HUES48 (cell line): ENCODE data around the gene VSTM2B.
"Not testable (repeated sequence)": the region's sequence is repeated elsewhere in the genome, so short reads cannot be mapped to it uniquely, and the experiment has no call there.

Experiments used
- H3K27ac ChIP-seq: one replicate; pipeline ENCODE4 v1.7.0; 2013; ENCODE audit warnings: low read depth, low read length, inconsistent platforms
- H3K27me3 ChIP-seq: 2 replicates; pipeline ENCODE4 v1.6.1; 2013; ENCODE audit warnings: mild to moderate bottlenecking, low read length; ENCODE audit not compliant: control insufficient read depth, insufficient read depth
- H3K36me3 ChIP-seq: 2 replicates; pipeline ENCODE4 v1.6.1; 2013; ENCODE audit warnings: low read length; ENCODE audit not compliant: control insufficient read depth, insufficient read depth
- H3K4me1 ChIP-seq: 2 replicates; pipeline ENCODE4 v1.6.1; 2013; ENCODE audit warnings: mild to moderate bottlenecking, low read length; ENCODE audit not compliant: control insufficient read depth, insufficient read depth
- H3K4me3 ChIP-seq: 2 replicates; pipeline ENCODE4 v1.5.1; 2013; ENCODE audit warnings: mild to moderate bottlenecking, low read depth, low read length
- H3K9ac ChIP-seq: 2 replicates; pipeline ENCODE4 v1.6.1; 2013; ENCODE audit warnings: mild to moderate bottlenecking, low read depth, low read length, moderate library complexity
- H3K9me3 ChIP-seq: 2 replicates; pipeline ENCODE4 v1.6.1; 2013; ENCODE audit warnings: low read length; ENCODE audit not compliant: control insufficient read depth, insufficient read depth

Gene VSTM2B

DNA sequence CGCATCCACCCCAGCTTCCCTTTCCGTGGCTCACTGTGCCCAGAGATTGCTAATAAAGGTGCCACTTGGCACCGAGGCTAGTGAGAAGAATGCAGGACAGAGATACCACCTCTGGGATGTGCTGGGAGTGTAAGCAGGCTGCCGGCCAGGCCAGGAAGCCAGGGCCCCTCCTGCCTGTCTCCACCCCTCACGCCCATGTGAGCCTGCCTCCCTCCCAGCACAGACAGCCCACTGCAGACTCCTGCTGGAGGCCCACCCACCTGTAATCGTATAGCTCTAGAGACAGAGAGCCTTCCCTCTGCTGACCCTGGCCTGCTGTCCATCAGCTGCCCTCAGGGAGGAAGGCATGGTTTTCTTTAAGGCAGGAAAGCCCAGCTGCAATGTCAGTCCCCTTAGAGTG, 13.9 kb downstream of the VSTM2B start:
- H3K36me3 ChIP-seq: no peaks in the 10 kb centered on the region
- H3K9me3 ChIP-seq: no peaks in the 10 kb centered on the region
- H3K27ac ChIP-seq: no peak overlapping the region
- no peak overlapping the region for H3K4me3 ChIP-seq
- no peaks in the 10 kb centered on the region for H3K27me3 ChIP-seq
- H3K9ac ChIP-seq: no peak overlapping the region
- peaks cover 6% of the 10 kb centered on the region; the same call in 1 of the 2 replicates for H3K4me1 ChIP-seq

DNA sequence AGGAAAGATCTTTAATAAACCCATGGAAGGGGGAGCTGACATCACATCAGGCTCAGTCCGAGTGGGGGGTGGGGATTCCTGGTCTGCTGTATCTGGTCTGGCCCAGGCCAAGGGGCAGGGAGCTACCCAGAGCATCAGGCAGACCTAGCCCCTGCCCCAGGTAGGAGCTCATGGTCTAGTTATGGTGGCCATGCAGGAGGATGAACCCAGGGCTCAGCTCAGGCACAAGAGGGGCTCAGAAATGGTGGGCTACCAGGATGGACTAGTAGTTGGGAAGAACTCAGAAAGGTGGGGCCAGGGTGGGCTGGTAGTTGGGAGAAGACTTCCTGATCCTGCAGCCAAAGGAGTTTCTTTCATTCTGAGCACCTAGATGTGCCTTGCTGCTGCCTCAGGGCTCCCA, 14.3 kb downstream of the VSTM2B start:
- H3K4me3 ChIP-seq: no peak overlapping the region
- no peaks in the 10 kb centered on the region for H3K27me3 ChIP-seq
- H3K9me3 ChIP-seq: no peaks in the 10 kb centered on the region
- H3K9ac ChIP-seq: no peak overlapping the region
- H3K36me3 ChIP-seq: no peaks in the 10 kb centered on the region
- no peak overlapping the region for H3K27ac ChIP-seq
- peaks cover 3% of the 10 kb centered on the region; the same call in 1 of the 2 replicates for H3K4me1 ChIP-seq

DNA sequence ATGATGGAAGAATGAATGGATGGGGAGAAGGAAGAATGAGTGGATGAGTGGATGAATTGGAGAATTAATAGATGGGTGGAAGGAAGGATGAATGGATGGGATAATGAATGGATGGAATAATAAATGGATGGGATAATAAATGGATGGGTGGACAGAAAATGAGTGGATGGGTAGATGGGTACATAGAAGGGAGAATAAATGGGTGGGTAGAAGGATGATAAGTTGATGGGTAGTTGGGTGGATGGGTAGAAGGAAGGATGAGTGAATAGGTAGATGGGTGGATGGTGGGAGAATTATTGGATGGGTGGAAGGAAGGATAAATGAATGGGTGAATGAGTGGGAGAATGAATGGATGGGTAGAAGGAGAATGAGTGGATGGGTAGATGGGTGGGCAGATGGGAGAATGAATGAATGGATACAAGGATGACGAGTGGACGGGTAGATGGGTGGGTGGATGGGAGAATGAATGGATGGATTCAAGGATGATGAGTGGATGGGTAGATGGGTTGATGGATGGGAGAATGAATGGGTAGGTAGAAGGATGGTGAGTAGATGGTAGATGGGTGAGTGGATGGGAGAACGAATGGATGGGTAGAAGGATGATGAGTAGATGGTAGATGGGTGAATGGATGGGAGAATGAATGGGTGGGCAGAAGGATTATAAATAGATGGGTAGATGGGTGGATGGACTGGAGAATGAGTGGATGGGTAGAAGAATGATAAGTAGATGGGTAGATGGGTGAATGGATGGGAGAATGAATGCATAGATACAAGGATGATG, 15.9 kb downstream of the VSTM2B start:
- no peak overlapping the region for H3K9ac ChIP-seq
- no peak overlapping the region for H3K27ac ChIP-seq
- no peak overlapping the region for H3K4me3 ChIP-seq
- no peaks in the 10 kb centered on the region for H3K9me3 ChIP-seq
- H3K27me3 ChIP-seq: no peaks in the 10 kb centered on the region
- H3K4me1 ChIP-seq: no peaks in the 10 kb centered on the region
- H3K36me3 ChIP-seq: no peaks in the 10 kb centered on the region

DNA sequence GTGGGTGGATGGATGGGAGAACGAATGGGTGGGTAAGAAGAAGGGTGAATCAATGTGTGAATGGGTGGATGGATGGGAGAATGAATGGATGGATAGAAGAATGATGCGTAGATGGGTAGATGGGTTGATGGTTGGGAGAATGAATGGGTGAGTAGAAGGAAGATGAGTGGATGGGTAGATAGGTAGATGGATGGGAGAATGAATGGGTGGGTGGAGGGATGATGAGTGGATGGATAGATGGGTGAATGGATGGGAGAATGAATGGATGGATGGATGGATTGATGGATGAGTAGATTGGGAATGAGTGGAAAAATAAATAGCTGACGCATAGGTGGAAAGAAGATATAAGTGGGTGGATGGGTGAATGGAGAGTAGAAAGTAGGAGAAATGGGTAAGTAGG, 16.5 kb downstream of the VSTM2B start:
- no peak overlapping the region for H3K27ac ChIP-seq
- no peak overlapping the region for H3K9ac ChIP-seq
- H3K4me3 ChIP-seq: no peak overlapping the region
- H3K36me3 ChIP-seq: no peaks in the 10 kb centered on the region
- no peaks in the 10 kb centered on the region for H3K4me1 ChIP-seq
- H3K9me3 ChIP-seq: no peaks in the 10 kb centered on the region
- no peaks in the 10 kb centered on the region for H3K27me3 ChIP-seq

DNA sequence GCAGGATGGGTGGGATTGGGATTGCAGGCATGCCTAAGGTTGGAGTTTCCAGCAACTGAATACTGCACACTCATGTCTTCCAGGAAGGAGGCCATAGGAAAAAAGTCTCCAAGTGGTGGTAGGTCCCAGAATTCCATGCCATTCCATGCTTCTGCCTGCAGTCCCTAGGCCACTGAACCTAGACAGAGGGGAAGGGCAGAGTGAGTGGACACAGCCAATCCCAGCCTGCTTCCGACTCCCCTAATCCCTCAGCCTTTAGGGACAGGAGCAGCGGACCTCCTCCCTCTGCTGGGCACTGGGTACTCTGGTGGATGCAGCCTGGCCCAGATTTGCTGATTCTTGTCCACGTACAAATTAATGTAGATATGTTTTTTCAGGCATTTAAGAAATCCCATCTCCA, 17.0 kb downstream of the VSTM2B start:
- no peaks in the 10 kb centered on the region for H3K36me3 ChIP-seq
- H3K27ac ChIP-seq: no peak overlapping the region
- H3K9ac ChIP-seq: no peak overlapping the region
- no peaks in the 10 kb centered on the region for H3K27me3 ChIP-seq
- H3K9me3 ChIP-seq: no peaks in the 10 kb centered on the region
- H3K4me1 ChIP-seq: no peaks in the 10 kb centered on the region
- no peak overlapping the region for H3K4me3 ChIP-seq

DNA sequence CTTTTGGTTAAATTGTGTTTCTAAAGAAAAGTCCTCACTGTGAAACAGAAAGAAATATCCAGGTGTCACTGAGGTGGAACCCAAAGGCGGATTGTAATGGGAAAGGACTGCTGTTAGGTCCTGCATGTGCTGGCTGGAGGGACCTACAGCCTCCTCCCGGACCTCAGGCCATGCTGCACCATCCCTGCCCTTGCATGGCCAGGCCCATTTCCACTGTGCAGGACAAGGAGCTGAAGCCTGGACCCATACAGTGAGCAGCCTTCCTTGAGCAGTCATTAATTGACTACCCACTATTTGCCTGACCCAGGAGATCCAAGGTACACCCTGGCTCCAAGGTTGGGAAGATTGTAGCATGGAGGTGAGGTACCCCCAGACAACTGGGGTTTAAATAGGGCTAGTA, 17.6 kb downstream of the VSTM2B start:
- no peak overlapping the region for H3K9ac ChIP-seq
- H3K4me1 ChIP-seq: no peaks in the 10 kb centered on the region
- no peak overlapping the region for H3K4me3 ChIP-seq
- H3K27ac ChIP-seq: no peak overlapping the region
- no peaks in the 10 kb centered on the region for H3K27me3 ChIP-seq
- H3K9me3 ChIP-seq: no peaks in the 10 kb centered on the region
- no peaks in the 10 kb centered on the region for H3K36me3 ChIP-seq

DNA sequence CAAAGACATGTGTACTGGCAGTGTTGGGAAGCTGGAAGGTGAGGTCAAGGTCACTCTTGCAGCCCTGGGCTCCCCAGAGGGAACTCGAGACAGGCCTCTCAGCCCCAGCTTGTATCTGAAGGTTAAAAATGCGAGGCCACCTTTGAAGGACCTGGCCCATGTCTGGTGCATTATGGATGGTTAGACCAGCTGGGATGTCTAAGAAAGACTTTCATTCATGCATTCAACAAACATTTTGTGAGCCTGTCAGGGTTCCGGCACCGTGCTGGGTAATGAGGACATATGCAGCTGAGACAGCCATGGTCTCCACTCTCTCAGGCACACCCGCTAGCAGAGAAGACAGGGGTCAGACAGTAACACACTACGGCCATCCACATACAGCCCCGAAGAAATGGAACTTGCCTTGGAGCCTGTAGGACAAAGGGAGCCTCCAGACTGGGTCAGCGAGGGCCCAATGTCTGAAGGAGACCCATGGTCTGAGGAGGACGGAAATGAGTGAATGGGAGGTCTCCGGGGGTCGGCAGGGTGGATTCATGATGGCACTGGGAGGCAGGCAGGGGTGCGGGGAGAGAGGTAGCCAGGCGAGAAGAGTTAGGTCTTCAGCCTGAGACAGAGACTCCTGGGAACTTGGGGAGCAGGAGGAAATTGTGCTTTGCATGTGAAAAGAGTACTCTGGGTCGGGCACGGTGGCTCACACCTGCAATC, 19.0 kb downstream of the VSTM2B start:
- Histone ChIP-seq H3K4me3 (no peak overlapping the region), H3K4me1 (no peaks in the 10 kb centered on the region), H3K9ac (no peak overlapping the region), H3K27ac (no peak overlapping the region), H3K36me3 (no peaks in the 10 kb centered on the region), H3K27me3 (no peaks in the 10 kb centered on the region), H3K9me3 (no peaks in the 10 kb centered on the region)

DNA sequence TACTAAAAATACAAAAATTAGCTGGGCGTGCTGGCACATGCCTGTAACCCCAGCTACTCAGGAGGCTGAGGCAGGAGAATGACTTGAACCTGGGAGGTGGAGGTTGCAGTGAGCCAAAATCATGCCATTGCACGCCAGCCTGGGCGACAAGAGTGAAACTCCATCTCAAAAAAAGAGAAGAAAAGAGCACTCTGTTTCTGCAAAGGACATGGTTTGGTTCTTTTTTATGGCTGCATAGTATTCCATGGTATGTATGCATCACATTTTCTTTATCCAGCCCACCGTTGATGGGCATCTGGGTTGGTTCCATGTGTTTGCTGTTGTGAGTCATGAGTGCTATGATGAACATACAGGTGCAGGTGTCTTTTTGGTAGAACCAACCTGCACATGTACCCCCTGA, 19.7 kb downstream of the VSTM2B start:
- H3K36me3 ChIP-seq, H3K4me1 ChIP-seq, H3K9ac ChIP-seq, H3K27me3 ChIP-seq, H3K27ac ChIP-seq, H3K4me3 ChIP-seq, H3K9me3 ChIP-seq: not testable (repeated sequence)

DNA sequence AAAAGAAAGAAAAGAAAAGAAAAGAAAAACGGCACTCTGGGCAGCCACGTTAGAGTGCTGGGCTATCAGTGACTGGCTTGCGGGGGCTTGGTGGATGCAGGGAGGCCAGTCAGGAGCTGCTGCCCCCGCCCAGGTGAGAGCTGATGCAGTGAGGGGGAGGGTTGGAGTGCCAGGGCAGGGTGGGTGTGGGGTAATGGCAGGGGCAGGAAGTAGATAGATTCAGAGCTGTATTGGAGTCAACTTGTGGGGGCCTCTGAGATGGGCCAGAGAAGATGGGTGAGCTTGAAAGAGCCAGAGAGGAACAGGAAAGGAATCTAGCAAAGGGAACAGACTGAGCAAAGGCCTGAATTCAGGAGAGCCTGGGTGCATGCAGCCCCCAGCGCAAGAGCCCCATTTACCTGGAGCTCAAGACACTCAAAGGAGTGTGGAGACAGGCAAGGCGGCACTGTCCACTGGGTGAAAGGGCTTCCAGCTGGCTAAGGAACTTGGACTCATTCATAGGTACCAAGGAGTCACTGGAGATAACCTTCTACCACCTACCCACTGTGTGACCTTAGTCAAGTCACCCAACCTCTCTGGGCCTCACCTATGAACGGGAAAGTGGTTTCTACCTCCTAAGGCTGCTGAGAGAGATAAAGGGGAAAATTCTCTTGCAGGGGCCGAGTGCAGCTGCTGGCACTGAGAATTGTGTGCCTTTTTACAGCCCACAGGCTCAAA, 20.2 kb downstream of the VSTM2B start:
- H3K4me3 ChIP-seq: no peak overlapping the region
- H3K9ac ChIP-seq: no peak overlapping the region
- no peaks in the 10 kb centered on the region for H3K9me3 ChIP-seq
- H3K27me3 ChIP-seq: no peaks in the 10 kb centered on the region
- H3K36me3 ChIP-seq: no peaks in the 10 kb centered on the region
- H3K27ac ChIP-seq: no peak overlapping the region
- no peaks in the 10 kb centered on the region for H3K4me1 ChIP-seq

DNA sequence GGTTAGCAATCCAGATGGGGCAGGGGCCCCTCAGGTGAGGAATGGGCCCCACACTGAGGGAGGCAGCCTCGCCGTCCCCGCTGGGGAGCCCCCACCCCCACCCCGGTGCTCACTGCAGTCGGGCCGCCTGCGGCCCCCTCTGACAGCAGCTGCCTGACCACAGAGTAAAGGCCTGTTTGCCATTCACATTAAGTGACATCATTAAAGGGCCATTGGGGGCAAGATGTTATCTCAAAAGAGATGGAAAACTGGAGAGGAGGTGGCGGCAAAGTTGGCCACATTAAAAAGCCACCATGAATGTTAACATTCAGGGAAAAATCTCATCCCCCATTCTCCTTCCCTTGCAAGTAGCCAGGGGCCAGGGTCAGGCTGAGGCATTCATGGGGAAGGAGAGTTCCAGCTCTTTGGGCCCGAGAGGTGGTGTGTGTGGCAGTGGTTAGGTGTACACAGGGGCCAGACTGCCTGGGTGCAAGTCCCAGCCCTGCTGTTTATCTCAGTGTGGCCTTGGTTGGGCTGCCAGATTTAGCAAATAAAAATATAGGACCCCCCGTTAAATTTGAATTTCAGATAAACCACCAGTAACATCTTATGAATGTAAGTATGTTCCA, 20.9 kb downstream of the VSTM2B start:
- H3K4me1 ChIP-seq: no peaks in the 10 kb centered on the region
- H3K4me3 ChIP-seq: no peak overlapping the region
- no peaks in the 10 kb centered on the region for H3K9me3 ChIP-seq
- no peaks in the 10 kb centered on the region for H3K36me3 ChIP-seq
- H3K27me3 ChIP-seq: no peaks in the 10 kb centered on the region
- no peak overlapping the region for H3K27ac ChIP-seq
- H3K9ac ChIP-seq: no peak overlapping the region
